ENCODE measurements around the gene SLC7A4. TPM values are rescaled to one million over a fixed set of nuclear protein-coding genes. Genes with fewer than 3 reads are reported as not detected.

The SLC7A4 gene, protein sequence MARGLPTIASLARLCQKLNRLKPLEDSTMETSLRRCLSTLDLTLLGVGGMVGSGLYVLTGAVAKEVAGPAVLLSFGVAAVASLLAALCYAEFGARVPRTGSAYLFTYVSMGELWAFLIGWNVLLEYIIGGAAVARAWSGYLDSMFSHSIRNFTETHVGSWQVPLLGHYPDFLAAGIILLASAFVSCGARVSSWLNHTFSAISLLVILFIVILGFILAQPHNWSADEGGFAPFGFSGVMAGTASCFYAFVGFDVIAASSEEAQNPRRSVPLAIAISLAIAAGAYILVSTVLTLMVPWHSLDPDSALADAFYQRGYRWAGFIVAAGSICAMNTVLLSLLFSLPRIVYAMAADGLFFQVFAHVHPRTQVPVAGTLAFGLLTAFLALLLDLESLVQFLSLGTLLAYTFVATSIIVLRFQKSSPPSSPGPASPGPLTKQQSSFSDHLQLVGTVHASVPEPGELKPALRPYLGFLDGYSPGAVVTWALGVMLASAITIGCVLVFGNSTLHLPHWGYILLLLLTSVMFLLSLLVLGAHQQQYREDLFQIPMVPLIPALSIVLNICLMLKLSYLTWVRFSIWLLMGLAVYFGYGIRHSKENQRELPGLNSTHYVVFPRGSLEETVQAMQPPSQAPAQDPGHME
- 0.25 TPM for total RNA-seq
- long read RNA-seq, partial matches to known transcripts, result 0 of 1 reads
- long read RNA-seq, other reads (novel, unspliced or antisense), result 0 of 1 reads

DNA sequence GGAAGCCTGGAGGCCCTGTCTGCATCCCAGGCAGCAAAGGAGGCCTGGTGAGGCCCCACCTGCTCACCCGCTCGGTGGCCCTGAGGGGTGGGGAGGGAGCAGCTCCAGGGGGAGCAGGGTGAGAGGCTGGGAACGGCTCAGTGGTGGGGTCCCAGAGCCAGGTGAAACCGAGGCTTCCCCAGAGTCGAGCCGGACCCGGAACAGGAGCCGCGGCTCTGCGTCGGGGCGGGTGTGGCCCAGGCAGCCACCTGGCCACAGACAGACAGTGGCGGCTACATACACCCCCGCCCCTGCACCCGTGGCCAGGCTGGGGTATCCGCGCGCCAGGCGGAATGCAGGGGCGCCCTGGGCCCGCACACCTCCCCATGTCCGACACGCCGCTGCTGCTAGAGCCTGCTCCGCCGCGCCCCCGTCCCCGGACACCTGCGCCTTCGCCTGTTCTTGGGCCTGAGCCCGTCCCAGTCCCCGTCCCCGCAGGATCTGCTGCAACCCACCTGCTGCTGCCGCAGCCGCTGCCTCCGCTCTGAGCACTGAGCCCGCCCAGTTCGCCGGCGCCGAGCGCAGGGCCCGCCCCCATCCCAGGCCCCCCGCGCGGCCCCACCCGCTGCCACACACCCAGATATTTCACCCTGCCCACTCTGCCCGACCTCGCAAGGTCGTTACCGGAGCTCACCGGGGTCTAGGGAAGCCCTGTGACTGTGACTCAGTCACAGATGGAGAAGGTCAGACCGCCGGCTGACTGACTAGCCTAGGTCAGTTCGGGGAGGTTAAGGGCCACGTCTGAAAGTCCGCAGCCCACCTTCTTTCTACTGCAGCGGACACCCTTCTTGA lies at the start of gene SLC7A4:
Gene SLC7A4 (minus strand): TSS at position 525 of the 831 bp plus-strand sequence. CDS start 749 bp downstream, outside the sequence.
- Histone ChIP-seq H3K4me1 (peaks cover 14% of the 10 kb centered on the region), H3K9me3 (replicated peaks) (no peaks in the 10 kb centered on the region), H3K27ac (replicated peaks) (no peak within 1 kb of the TSS), H3K27me3 (ENCODE audit: low read depth) (peaks cover 56% of the 10 kb centered on the region), H3K4me3 (peak within 1 kb of the TSS; percentile 59), H3K36me3 (no peaks in the 10 kb centered on the region)
- intact Hi-C loops (cut with micrococcal nuclease), result no loop called here
- DNase-seq, result no peak
- TF ChIP-seq, protein P1, sequence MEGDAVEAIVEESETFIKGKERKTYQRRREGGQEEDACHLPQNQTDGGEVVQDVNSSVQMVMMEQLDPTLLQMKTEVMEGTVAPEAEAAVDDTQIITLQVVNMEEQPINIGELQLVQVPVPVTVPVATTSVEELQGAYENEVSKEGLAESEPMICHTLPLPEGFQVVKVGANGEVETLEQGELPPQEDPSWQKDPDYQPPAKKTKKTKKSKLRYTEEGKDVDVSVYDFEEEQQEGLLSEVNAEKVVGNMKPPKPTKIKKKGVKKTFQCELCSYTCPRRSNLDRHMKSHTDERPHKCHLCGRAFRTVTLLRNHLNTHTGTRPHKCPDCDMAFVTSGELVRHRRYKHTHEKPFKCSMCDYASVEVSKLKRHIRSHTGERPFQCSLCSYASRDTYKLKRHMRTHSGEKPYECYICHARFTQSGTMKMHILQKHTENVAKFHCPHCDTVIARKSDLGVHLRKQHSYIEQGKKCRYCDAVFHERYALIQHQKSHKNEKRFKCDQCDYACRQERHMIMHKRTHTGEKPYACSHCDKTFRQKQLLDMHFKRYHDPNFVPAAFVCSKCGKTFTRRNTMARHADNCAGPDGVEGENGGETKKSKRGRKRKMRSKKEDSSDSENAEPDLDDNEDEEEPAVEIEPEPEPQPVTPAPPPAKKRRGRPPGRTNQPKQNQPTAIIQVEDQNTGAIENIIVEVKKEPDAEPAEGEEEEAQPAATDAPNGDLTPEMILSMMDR (IDR thresholded peaks at IDR 0.05; ENCODE audit: borderline replicate concordance), result no peak

DNA sequence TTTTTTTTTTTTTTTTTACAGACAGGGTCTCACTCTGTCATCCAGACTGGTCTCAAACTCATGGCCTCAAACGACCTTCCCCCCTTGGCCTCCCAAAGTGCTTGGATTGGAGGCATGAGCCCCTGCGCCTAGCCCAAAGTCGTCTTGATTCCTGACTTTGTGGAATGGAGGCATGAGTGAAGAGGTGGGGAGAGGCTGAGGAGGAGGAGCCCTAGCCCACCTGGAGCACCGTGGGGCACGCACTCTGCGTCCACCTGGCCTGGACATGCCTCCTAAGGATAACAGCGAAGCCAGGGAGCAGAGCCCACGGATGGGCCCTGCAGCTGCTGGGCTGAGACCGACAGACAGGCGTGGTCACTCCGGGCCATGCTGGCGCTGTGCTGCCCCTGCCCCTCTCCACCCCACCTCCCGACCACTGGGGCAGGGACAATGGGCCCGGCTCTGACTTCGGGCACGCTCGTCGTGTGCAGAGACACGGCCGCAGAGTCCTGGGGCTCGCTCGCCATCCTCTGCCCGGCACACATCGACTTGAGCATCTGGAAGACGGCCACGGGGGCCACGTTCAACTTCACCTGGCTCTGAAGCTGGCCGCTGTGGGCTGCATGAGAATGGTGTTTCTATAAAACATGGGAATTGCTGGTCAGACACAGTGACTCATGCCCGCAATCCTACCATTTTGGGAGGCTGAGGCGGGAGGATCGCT lies 48.2 kb upstream of the SLC7A4 start:
- intact Hi-C loops (cut with micrococcal nuclease), result no loop called here
- no peaks in the 10 kb centered on the region for H3K36me3 ChIP-seq
- H3K27me3 ChIP-seq (ENCODE audit: low read depth), result peaks cover 20% of the 10 kb centered on the region
- no peak overlapping the region for H3K4me3 ChIP-seq
- H3K27ac ChIP-seq (replicated peaks), result no peak overlapping the region
- H3K9me3 ChIP-seq (replicated peaks), result no peaks in the 10 kb centered on the region
- TF ChIP-seq, protein P1 (IDR thresholded peaks at IDR 0.05; ENCODE audit: borderline replicate concordance), result no peak
- no peaks in the 10 kb centered on the region for H3K4me1 ChIP-seq
- DNase-seq, result no peak

DNA sequence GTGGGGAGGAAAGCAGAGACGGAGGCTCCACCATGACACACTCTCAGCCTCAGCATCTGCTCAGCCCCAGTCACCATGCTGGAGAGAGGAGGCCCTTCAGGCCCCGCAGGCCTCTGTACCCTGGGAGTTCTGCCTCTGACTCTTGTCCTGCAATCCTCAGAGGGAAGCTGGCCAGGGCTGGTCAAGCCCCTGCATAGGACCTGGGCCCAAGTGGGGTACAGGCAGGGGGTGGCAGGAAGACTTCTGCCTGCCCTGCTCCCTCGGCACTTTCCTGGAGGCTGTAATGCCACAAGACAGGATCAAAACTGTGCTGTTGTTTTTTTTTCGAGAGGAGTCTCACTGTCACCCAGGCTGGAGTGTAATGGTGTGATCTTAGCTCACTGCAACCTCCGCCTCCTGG lies 47.1 kb upstream of the SLC7A4 start:
- peaks cover 20% of the 10 kb centered on the region for H3K27me3 ChIP-seq (ENCODE audit: low read depth)
- intact Hi-C loops (cut with micrococcal nuclease), result no loop called here
- no peaks in the 10 kb centered on the region for H3K36me3 ChIP-seq
- TF ChIP-seq, protein P1 (IDR thresholded peaks at IDR 0.05; ENCODE audit: borderline replicate concordance), result no peak
- H3K4me3 ChIP-seq, result no peak overlapping the region
- no peaks in the 10 kb centered on the region for H3K4me1 ChIP-seq
- no peak overlapping the region for H3K27ac ChIP-seq (replicated peaks)
- no peaks in the 10 kb centered on the region for H3K9me3 ChIP-seq (replicated peaks)
- no peak for DNase-seq

DNA sequence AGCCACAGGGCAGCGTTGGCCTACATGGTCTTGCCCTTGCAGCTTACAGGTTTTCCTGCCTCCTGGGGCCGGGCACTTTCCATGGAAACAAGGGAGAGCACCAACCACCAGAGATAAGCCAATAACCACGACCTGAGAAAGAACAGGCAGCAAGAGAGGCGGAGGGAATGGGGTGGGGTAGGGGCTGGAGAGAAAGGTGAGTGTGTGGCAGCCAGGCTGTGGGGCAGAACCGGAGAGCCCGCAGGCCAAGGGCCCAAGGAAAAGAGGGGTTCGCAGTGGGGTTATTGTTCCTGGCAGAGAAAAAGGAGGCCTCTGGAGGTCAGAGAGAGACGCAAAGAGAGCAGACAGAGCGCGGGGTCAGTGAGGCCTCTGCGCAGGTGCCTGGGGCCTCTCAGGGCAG lies 46.6 kb upstream of the SLC7A4 start:
- H3K4me1 ChIP-seq, result no peaks in the 10 kb centered on the region
- no peak for DNase-seq
- H3K36me3 ChIP-seq, result no peaks in the 10 kb centered on the region
- no peaks in the 10 kb centered on the region for H3K9me3 ChIP-seq (replicated peaks)
- no peak overlapping the region for H3K27ac ChIP-seq (replicated peaks)
- peaks cover 20% of the 10 kb centered on the region for H3K27me3 ChIP-seq (ENCODE audit: low read depth)
- TF ChIP-seq, protein P1 (IDR thresholded peaks at IDR 0.05; ENCODE audit: borderline replicate concordance), result no peak
- no peak overlapping the region for H3K4me3 ChIP-seq
- intact Hi-C loops (cut with micrococcal nuclease), result no loop called here
